HG02938 (cell line): ENCODE data around the gene TRIM67.
"Not testable (repeated sequence)": the region's sequence is repeated elsewhere in the genome, so short reads cannot be mapped to it uniquely, and the experiment has no call there.

Experiments
- ATAC-seq: cut with Tn5 transposase; IDR thresholded peaks from one replicate; pipeline ENCODE4 v1.9.1; 2021; ENCODE audit warnings: mild to moderate bottlenecking, moderate library complexity; ENCODE audit not compliant: unreplicated experiment

The TRIM67 gene

DNA sequence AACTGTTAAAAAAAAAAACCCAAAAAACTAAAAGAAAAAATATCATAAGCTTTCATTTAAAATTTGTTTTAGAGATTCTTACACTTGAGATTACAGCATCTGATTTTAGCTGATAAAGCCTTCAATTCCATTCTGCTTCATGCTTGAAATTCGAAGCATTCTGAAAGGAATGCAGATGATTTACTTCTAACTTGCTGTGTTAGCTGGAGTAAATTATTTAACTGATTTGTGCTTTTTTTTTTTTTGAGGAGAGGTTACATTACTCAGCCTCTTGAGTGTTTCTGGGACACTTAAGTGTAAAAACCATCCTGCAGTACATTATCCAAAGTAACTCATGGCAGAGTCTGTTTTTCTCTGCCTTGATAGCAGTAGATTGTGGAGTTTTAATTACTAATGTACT is 4.5 kb upstream of the TRIM67 start:
- no peak for ATAC-seq

GRCh38 chr1:231158141-231158540 is 3.7 kb upstream of the TRIM67 start:
- ATAC-seq: not testable (repeated sequence)

DNA sequence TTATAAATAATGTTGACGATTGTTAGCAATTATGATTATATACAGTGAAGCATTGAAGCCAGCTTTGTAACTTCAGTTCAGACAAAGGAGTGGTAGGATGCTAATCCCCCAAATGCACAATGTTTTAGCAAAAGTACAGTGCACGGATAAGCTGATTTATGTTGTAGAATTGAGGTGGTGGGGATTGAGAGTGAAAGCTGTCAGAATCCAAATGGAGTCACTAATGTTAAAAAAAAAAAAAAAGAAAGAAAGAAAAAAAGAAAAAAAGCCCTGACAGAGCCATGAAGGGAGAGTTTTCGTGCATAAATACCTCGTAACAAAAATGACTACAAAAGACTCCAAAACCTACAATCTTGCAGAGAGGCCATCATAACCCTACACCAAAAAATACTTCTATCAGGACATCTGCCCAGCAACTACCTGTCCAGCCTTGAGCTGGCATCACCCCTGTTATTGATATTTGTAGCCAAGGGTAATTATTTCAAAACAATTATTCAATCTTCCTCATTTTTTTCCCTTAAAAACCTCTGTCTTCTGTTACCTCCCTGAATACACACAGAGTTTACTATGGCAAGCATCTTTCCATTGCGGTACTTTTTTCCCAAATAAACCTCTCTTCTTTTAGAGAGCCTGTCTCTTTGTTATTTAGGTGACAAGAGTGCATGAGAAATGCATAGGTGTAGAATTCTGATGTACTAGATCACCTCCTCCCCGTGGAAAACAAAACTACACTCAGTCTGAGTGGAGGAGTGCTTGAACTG is 2.5 kb upstream of the TRIM67 start:
- no peak for ATAC-seq

GRCh38 chr1:231159963-231160761 is 1.7 kb upstream of the TRIM67 start:
- ATAC-seq: no peak

- no peak for ATAC-seq
Measured at GRCh38 chr1:231160895-231161666, 777 bp upstream of the TRIM67 start.

DNA sequence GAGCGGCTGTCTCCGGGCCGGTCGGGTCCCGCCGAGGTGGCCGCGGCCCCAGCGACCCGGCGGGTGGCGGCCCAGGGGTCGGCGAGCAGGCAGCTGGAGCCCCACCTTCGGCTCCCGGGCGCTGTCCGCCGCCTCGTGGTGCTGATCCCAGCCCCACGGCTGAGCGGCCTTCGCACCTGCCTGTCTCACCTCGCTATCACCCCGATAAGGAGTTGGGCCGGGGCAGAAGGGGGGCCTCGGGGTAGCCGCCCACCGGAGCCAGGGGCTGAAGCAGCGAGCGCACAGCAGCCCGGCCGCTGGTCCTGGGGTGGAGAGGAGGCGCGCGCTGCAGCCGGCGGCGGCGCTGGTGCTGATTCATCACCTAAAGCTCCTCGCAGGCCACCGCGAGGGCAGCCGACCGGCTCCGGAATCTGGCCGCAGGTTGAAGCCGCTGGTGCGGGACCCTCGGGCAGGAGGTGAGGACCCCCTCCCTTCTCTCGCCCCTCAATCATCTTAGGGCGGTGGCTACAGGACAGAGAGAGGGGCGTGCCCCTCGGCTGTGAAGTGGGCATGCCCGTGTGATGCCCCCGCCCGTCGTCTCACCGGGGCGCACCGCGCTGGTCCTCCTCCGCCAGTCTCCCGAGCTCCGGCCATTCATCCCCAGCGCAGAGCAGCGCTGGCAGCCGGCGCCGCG is 575 bp downstream of the TRIM67 start:
- no peak for ATAC-seq

DNA sequence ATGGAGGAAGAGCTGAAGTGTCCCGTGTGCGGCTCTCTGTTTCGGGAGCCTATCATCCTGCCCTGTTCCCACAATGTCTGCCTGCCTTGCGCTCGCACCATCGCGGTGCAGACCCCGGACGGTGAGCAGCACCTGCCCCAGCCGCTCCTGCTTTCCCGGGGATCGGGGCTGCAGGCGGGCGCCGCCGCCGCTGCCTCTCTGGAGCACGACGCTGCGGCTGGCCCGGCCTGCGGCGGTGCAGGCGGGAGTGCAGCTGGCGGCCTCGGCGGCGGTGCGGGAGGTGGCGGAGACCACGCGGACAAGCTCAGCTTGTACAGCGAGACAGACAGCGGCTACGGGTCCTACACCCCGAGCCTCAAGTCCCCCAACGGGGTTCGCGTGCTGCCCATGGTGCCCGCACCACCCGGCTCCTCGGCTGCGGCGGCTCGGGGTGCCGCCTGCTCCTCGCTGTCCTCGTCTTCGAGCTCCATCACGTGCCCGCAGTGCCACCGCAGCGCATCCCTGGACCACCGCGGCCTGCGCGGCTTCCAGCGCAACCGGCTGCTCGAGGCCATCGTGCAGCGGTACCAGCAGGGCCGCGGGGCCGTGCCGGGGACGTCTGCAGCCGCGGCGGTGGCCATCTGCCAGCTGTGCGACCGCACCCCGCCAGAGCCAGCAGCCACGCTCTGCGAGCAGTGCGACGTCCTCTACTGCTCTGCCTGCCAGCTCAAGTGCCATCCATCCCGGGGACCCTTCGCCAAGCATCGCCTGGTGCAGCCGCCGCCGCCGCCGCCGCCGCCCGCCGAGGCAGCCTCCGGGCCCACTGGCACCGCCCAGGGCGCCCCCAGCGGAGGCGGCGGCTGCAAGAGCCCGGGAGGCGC is 1.3 kb downstream of the TRIM67 start:
- ATAC-seq: no peak

- no peak for ATAC-seq
Measured at GRCh38 chr1:231163830-231164427, 2.1 kb downstream of the TRIM67 start.

DNA sequence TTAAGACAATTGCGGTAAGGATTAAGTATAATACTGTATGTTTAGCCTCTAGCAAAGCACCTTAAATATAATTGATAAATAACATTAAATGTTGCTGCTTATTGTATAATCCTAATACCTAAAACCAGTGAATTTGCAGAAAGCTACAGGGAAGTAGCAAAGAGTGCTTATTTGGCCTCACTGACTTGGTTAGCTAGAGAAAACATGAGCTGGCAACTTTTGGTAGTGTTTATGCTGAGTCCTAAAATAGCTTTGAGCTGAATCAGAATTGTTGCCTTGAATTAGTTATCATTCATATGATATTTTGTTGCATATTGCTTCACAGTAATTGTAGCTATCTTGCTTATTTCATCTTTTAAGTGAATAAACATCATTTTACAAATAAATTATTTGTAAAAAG is 3.5 kb downstream of the TRIM67 start:
- ATAC-seq: no peak

GRCh38 chr1:231166398-231166797 is 4.5 kb downstream of the TRIM67 start:
- ATAC-seq: no peak

GRCh38 chr1:231170875-231171274 is 9.0 kb downstream of the TRIM67 start:
- ATAC-seq: no peak

DNA sequence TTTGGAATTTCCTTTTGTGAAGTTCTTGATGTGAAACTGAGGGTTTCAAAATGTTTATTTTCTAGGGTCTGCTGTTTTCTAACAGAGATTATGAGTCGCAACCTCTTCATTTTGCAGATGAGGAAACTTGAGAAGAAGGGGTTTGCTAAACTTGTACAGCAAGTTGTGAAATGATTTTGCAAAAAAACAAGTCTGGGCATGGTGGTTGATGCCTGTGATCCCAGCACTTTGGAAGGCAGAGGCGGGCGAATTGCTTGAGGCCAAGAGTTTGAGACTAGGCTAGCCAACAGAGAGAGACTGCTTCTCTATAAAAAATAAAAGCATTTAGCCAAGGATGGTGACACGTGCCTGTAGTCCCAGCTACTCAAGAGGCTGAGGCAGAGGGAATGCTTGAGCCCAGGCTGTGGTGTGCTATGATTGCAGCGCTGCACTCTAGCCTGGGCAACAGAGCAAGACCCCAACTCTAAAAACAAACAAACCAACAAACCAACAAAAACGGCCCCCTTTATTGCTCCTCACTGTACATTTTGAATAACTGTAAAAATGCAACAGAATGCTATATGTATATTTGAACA is 9.9 kb downstream of the TRIM67 start:
- ATAC-seq: no peak

GRCh38 chr1:231172411-231172810 is 10.6 kb downstream of the TRIM67 start:
- no peak for ATAC-seq

DNA sequence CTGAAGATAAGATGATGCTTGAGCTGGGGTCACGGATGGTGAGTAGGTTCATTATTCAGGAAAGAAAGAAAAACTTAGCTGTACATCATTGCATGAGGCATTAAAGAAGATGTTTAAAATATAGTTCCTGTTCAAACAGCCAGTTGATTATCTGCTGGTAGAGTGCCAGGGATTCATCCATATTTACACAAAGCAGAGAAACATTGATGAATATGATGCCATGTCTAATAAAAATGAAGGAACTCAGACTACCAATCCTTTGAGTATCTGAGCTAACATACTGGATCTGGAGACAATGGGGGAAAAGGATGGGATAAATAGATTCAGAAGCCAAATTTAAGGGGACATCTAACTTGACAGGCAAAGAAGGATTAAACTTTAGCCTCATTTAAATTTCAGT is 14.6 kb downstream of the TRIM67 start:
- ATAC-seq: no peak

DNA sequence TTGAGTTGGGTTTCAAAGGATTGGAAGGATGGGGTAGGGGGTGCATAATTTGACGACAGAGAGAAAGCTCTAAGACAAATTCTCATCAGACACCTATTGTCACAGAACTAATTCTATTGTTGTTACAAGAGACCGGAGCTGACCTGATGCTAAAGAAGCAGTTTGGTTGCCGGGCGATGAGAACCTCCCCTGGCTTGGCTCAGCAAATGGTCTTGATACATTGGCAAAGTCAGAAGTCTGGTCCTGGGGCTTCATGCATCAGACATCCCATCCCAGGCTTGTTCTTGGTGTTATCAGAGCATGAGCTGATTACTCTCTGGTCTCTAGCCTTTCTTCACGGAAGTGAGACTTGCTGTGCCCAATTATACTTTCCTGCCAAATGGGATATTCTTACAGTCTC is 15.4 kb downstream of the TRIM67 start:
- ATAC-seq: no peak

DNA sequence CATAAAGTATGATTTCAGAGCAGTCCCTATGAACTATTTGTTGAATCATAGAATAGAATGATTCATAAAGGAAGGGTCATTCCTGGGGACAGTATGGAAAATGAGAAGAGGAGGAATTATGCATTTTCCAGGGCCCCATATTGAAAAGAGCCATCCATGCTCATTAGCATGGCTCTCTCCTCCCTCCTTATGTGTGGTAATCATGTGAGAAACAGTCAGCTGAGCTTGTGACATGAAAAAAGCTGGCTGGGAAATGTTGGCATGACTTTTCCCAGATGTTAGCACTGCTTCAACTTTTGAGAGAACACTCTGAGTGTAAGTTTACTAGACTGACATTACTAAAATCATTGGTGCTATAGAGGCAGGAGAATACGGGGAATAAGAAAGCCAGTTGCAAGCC is 16.1 kb downstream of the TRIM67 start:
- ATAC-seq: no peak

DNA sequence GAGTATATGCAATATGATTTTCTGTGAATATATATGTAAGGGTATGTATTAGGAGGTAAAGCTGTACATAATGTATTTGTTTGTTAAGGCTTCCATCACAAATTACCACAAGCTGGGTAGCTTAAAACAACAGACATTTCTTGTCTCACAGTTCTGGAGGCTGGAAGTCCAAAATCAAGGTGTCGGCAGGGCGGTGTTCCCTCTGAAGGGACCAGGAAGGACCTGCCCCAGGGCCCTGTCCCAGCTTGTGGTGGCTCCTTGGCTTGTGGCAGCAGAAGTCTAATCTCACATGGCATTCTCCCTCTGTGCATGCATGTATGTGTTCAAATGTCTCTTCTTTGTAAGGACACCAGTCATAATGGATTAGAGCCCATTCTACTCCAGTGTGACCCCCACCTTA is 17.1 kb downstream of the TRIM67 start:
- ATAC-seq: no peak

DNA sequence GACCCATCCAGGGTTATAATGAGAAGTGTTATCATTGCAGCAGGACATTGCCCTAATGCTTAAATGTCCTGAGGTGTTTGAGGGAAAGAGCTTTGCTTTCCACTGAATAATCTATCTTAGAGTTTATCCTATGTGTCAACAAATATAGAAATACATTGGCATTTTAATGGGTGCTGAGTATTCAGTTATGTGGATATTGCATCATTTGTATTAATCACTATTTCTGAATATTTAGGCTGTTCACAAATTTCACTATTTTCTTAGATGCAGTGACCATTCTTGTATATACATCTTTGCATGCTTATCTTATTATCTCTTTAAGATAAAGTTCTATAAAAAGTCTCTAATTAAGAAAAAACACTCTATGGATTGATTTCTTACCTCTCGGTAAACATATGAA is 18.2 kb downstream of the TRIM67 start:
- no peak for ATAC-seq

GRCh38 chr1:231181271-231181670 is 19.4 kb downstream of the TRIM67 start:
- no peak for ATAC-seq
